GM20431 (cell line): ENCODE data around the gene CCDC136.

Experiments
- in situ Hi-C: fragments of 300-500 bp; cut with MseI, MboI; formaldehyde crosslinking; loops from one replicate; pipeline ENCODE4 v1.15.0; 2020; ENCODE audit warnings: low sequenced_read_pairs; ENCODE audit not compliant: unreplicated experiment

The CCDC136 gene

DNA sequence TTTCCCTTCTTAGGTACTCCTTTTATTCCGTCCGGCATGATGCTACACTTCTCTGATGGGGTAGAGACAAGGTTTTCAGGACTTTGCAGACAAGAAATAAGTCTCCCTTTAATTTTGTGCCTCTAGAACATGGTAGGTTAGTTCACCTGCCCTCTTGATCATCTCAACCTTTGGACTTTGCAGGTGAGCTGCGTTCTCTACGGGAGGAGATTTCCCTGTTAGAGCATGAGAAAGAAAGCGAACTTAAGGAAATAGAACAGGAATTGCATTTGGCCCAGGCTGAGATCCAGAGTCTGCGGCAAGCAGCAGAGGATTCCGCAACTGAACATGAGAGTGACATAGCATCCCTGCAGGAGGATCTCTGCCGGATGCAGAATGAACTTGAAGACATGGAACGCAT lies 9.2 kb downstream of the CCDC136 start:
- in situ Hi-C loops: no loop called here

DNA sequence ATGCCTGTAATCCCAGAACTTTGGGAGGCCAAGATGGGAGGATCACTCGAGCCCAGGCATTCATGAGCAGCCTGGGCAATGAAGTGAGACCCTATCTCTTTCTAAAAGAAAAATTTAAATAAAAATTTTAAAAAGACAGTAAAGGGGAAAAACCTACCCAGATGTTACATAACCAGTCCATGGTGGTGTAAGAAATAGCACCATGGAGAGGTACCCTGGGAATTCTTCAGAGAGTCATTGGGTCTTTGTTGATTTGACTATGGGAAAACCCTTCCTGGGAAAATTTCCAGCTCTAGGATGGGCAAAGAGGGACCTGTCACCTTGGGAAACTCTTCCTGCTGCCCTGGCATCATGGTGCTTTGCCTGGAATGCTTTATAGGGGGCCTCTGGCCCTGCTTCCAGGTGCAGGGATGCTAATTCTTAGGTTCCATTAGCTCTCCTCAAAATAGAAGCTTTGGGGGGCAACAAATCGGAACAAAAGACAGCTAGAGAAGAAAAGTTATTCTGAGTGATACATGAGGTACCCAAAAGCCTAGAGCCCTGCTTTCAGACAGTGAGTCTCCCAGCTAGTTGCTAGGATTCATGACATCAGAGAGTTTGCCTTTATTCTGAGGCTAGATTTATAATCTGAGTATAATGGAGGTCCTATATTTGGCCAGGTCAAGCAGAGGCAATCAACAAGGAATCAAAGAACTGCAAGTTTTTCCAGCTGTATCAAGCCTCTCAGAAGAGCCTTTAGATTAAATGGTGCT lies 10.1 kb downstream of the CCDC136 start:
- in situ Hi-C loops: no loop called here

- in situ Hi-C loops: no loop called here
Observed at GRCh38 chr7:128804484-128804883, 12.7 kb downstream of the CCDC136 start.

- in situ Hi-C loops: no loop called here
Observed at GRCh38 chr7:128805225-128805624, 13.5 kb downstream of the CCDC136 start.

DNA sequence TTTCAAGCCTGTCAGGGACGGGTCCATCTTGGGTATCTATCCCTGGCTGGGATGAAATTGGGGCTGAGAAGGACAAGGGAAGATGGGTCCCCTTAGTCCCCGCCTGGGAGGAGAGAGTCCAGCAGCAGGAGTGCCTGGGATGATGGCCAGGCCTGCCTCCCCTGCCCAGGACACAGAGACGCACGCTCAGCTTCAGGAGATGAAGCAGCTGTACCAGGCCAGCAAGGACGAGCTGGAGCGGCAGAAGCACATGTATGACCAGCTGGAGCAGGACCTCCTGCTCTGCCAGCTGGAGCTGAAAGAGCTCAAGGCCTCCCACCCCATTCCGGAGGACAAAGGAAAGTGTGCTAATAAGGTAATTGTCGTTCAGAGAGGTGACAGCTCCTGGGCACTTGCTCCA lies 15.4 kb downstream of the CCDC136 start:
- in situ Hi-C loops: no loop called here

GRCh38 chr7:128809363-128809762 lies 17.6 kb downstream of the CCDC136 start:
- in situ Hi-C loops: no loop called here

GRCh38 chr7:128810473-128810872 lies 18.7 kb downstream of the CCDC136 start:
- in situ Hi-C loops: no loop called here

DNA sequence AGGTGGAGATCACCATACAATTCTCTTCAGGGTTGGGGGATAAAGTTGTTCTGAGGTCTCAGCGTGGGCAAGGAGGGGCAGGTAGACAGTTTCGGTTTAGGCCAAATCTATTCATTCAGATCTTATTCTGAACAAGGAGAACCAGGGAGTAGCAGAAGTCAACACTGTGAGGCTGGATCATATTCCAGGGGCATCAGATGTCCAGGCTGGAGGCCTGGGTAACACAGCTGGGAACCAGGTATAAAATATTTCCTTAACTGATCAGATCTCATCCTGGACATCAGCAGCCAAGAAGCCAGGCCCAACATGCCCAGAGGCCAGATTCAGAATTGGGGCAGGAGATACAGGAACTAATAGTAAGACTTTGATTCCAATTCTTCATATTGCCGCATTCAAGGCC lies 19.2 kb downstream of the CCDC136 start:
- in situ Hi-C loops: no loop called here

DNA sequence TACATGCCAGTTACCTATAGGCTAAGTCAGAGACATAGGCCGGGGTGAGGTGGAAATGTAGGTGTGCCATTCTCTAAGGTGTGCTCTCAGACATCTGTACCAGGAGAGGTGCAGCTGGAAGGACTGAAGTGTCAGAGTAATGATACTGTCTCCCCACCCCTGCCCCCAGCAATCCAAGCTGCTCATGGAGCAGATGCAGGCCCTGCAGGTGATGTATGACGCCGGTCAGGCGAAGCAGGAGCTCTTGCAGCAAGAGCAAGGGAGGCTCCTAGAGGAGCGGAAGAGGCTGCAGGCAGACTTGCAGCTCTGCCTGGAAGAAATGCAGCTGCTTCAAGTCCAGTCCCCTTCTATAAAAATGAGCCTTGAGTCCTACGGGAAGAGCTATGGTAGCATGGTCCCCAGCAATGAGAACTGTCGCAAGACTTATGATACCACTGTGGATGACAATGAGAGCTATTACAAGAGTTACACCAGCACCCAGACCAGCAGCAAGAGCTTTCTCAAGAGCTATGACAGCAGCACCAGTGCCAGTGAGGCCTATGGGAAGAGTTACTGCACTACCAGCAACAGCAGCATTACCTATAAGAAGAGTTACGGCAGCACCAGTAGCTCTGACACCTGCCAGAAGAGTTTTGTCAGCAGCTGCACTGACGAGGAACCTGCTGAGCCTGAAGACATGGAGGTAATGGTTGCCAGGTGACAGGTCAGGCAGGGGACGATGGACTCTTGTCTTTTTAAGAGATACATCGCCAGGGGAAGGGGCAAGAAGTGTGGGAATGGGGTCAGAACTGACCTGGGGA lies 20.1 kb downstream of the CCDC136 start:
- in situ Hi-C loops: no loop called here

DNA sequence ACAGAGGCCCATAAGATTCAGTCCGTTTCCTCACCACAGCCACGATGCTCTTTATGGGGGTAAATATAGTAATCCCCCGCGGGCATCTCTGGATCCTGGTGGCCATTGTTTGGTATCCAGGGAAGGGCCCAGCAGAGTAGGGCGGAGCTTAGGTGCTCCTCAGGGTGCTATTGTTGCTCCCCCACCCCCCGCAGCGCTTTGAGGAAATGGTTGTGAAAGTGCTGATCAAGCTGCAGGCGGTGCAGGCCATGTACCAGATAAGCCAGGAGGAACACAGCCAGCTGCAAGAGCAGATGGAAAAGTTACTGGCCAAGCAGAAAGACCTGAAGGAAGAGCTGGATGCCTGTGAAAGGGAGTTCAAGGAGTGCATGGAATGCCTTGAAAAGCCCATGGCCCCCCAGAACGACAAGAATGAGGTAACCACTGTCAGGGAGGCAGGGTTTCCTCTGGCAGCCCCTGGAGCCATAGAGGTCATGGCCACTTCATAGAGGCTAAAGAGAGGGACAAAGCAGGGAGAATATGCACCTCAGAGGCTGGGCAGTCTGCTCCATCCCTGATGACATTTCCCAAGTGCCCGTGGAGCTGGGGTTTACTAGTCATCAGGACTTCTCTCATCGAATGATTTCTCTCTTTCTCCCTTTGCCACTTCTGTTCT lies 20.9 kb downstream of the CCDC136 start:
- in situ Hi-C loops: no loop called here

GRCh38 chr7:128814499-128814898 lies 22.7 kb downstream of the CCDC136 start:
- in situ Hi-C loops: no loop called here

- in situ Hi-C loops: no loop called here
Observed at GRCh38 chr7:128815289-128815942, 23.6 kb downstream of the CCDC136 start.

- in situ Hi-C loops: no loop called here
Observed at GRCh38 chr7:128818694-128819093, 26.9 kb downstream of the CCDC136 start.

DNA sequence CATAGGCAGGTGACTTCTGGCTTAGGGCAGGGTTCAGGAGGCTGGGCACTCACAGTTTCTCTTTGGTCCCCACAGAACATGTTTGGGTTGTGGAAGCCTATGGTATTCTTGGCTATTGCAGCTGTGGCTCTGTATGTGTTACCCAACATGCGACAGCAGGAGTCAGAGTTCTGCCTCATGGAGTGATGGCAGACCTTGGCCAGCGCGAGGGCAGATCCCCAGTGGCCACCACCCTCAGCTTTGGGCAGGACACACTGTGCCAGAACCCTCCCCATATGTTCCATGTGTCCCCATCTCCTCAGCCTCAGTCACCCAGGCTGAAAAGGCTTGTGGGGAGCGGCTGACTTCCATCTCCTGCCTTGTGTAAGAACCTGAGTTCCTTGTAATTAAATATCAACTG lies 30.0 kb downstream of the CCDC136 start:
- in situ Hi-C loops: no loop called here

GRCh38 chr7:128826512-128826911 lies 34.7 kb downstream of the CCDC136 start:
- in situ Hi-C loops: no loop called here

DNA sequence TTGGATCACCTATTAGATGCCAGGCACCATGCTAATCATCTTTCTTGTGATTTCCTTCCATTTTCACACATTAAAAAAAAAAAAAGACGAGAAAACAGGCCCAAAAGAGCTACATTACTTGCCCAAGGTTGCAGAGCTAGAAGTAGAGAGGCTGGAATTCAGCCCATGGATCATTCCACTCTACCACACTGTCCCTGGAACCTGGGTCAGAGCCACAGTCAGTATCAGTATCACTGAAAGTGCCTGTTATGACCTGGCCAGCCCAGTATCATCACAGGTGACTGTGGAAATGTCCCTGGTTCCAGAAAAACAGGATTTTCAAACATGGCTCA lies 35.1 kb downstream of the CCDC136 start:
- in situ Hi-C loops: no loop called here

GRCh38 chr7:128827248-128827958 lies 35.6 kb downstream of the CCDC136 start:
- in situ Hi-C loops: no loop called here

GRCh38 chr7:128827971-128828711 lies 36.4 kb downstream of the CCDC136 start:
- in situ Hi-C loops: no loop called here

- in situ Hi-C loops: no loop called here
Observed at GRCh38 chr7:128829391-128830166, 37.8 kb downstream of the CCDC136 start.
